Measurements from ENCODE around the gene ME1. TPM values are rescaled to one million over a fixed set of nuclear protein-coding genes. Genes with fewer than 3 reads are reported as not detected.

The ME1 gene
- total RNA-seq, 1 experiment from 2014 or later: 131 TPM

DNA sequence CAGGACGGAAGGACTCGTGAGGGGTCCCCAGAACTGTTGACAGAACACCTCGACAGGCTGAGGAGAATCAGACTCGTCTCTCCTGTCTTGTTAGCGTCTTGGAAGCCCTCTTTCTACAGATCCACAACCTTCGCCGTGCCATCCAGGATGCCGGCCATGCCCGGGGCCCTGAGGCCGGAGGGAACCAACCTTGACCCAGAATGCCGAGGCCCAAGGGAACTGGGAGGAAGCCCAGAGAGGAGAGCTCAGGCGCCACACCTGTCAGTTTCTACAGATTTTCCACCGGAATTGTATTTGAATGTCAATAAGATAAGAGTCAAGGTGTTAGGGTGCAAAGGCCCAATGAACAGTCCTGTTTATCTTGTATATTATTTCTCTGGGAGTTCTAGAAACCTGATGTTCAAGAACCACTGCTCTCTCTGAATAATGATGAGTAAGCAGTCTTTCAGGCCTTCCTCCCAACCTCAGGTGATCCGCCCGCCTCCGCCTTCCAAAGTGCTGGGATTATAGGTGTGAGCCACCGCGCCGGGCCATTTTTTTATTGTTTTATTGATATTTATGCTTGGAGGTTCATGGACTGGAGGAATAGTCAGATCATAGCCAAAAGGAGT lies 799 bp upstream of the ME1 start:
- Histone ChIP-seq H3K27me3 (replicated peaks; ENCODE audit: control insufficient read depth, insufficient read depth, low read length) (no peaks in the 10 kb centered on the region), H3K36me3 (ENCODE audit: control insufficient read depth, insufficient read depth, low read length) (no peaks in the 10 kb centered on the region), H3K9me3 (no peaks in the 10 kb centered on the region; the same call in 1 of the 2 replicates), H3K4me3 (ENCODE audit: low read depth, low read length) (peak overlapping the region; percentile 79), H3K4me1 (peaks cover 45% of the 10 kb centered on the region)
- Mint-ChIP-seq H3K9me3 (ENCODE audit: unreplicated experiment) (no peaks in the 10 kb centered on the region), H3K27ac (ENCODE audit: unreplicated experiment) (peak overlapping the region; percentile 99), H3K27me3 (ENCODE audit: insufficient read depth, unreplicated experiment) (no peaks in the 10 kb centered on the region), H3K4me1 (ENCODE audit: low read depth, unreplicated experiment) (peaks cover 19% of the 10 kb centered on the region), H3K4me3 (ENCODE audit: unreplicated experiment) (peak overlapping the region; percentile 100), H3K36me3 (ENCODE audit: insufficient read depth, unreplicated experiment) (peaks cover 49% of the 10 kb centered on the region)
- CTCF ChIA-PET: interaction anchor here (1.0 kb wide), 1 partner anchor 81 kb away, joined by 5 read pairs; the partner anchor contains the start of gene PRSS35
- intact Hi-C loops (cut with micrococcal nuclease; ENCODE audit: unreplicated experiment): loop anchor here (1.0 to 2.0 kb wide), 3 partner anchors 8 to 365 kb away; partner anchors contain the start of gene DOP1A
- BruUV-seq (replicated peaks): no TSS peak
- TF ChIP-seq, protein P1, sequence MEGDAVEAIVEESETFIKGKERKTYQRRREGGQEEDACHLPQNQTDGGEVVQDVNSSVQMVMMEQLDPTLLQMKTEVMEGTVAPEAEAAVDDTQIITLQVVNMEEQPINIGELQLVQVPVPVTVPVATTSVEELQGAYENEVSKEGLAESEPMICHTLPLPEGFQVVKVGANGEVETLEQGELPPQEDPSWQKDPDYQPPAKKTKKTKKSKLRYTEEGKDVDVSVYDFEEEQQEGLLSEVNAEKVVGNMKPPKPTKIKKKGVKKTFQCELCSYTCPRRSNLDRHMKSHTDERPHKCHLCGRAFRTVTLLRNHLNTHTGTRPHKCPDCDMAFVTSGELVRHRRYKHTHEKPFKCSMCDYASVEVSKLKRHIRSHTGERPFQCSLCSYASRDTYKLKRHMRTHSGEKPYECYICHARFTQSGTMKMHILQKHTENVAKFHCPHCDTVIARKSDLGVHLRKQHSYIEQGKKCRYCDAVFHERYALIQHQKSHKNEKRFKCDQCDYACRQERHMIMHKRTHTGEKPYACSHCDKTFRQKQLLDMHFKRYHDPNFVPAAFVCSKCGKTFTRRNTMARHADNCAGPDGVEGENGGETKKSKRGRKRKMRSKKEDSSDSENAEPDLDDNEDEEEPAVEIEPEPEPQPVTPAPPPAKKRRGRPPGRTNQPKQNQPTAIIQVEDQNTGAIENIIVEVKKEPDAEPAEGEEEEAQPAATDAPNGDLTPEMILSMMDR (IDR thresholded peaks at IDR 0.05; ENCODE audit: insufficient read depth in 1 of 2, low read depth in 1 of 2, low read length in 1 of 2, severe bottlenecking in 1 of 2, unreplicated experiment in 1 of 2): no peak
- POLR2A ChIA-PET: interaction anchor here (0.6 to 1.7 kb wide), 3 partner anchors 8 to 81 kb away, joined by 4 to 14 read pairs (median 7); partner anchors contain the start of gene PRSS35
- DNase-seq: peak; percentile 80 to 89

GRCh38 chr6:83429857-83430610 lies 817 bp downstream of the ME1 start:
- peaks cover 25% of the 10 kb centered on the region for H3K4me1 Mint-ChIP-seq (ENCODE audit: low read depth, unreplicated experiment)
- TSS peak; percentile 20 for BruUV-seq (replicated peaks)
- no peaks in the 10 kb centered on the region for H3K27me3 ChIP-seq (replicated peaks; ENCODE audit: control insufficient read depth, insufficient read depth, low read length)
- peaks cover 7% of the 10 kb centered on the region for H3K9me3 Mint-ChIP-seq (ENCODE audit: unreplicated experiment)
- peak; percentile 76 for DNase-seq
- H3K4me3 Mint-ChIP-seq (ENCODE audit: unreplicated experiment): peak overlapping the region; percentile 100
- ChIA-PET POLR2A (interaction anchor here (1.7 kb wide), 1 partner anchor 32 kb away, joined by 14 read pairs; no protein-coding TSS in a partner anchor), CTCF (no interaction called here)
- peaks cover 9% of the 10 kb centered on the region for H3K9me3 ChIP-seq
- peak overlapping the region; percentile 79 for H3K4me3 ChIP-seq (ENCODE audit: low read depth, low read length)
- peaks cover 65% of the 10 kb centered on the region for H3K36me3 Mint-ChIP-seq (ENCODE audit: insufficient read depth, unreplicated experiment)
- no peaks in the 10 kb centered on the region for H3K27me3 Mint-ChIP-seq (ENCODE audit: insufficient read depth, unreplicated experiment)
- no peaks in the 10 kb centered on the region; the same call in 1 of the 2 replicates for H3K36me3 ChIP-seq (ENCODE audit: control insufficient read depth, insufficient read depth, low read length)
- intact Hi-C loops (cut with micrococcal nuclease; ENCODE audit: unreplicated experiment): loop anchor here (1.0 to 2.0 kb wide), 2 partner anchors 82 to 363 kb away; partner anchors contain the start of genes DOP1A and PRSS35
- peaks cover 33% of the 10 kb centered on the region for H3K4me1 ChIP-seq
- peak overlapping the region; percentile 99 for H3K27ac Mint-ChIP-seq (ENCODE audit: unreplicated experiment)
- TF ChIP-seq, protein P1 (IDR thresholded peaks at IDR 0.05; ENCODE audit: insufficient read depth in 1 of 2, low read depth in 1 of 2, low read length in 1 of 2, severe bottlenecking in 1 of 2, unreplicated experiment in 1 of 2): no peak

GRCh38 chr6:83429269-83429668 lies 1.6 kb downstream of the ME1 start:
- Mint-ChIP-seq H3K36me3 (ENCODE audit: insufficient read depth, unreplicated experiment) (peaks cover 72% of the 10 kb centered on the region), H3K27me3 (ENCODE audit: insufficient read depth, unreplicated experiment) (no peaks in the 10 kb centered on the region), H3K4me3 (ENCODE audit: unreplicated experiment) (peak overlapping the region; percentile 100), H3K4me1 (ENCODE audit: low read depth, unreplicated experiment) (peaks cover 25% of the 10 kb centered on the region), H3K9me3 (ENCODE audit: unreplicated experiment) (peaks cover 10% of the 10 kb centered on the region), H3K27ac (ENCODE audit: unreplicated experiment) (peak overlapping the region; percentile 99)
- intact Hi-C loops (cut with micrococcal nuclease; ENCODE audit: unreplicated experiment): no loop called here
- Histone ChIP-seq H3K36me3 (ENCODE audit: control insufficient read depth, insufficient read depth, low read length) (no peaks in the 10 kb centered on the region; the same call in 1 of the 2 replicates), H3K4me3 (ENCODE audit: low read depth, low read length) (peak overlapping the region; percentile 79), H3K9me3 (peaks cover 17% of the 10 kb centered on the region), H3K4me1 (peaks cover 33% of the 10 kb centered on the region), H3K27me3 (replicated peaks; ENCODE audit: control insufficient read depth, insufficient read depth, low read length) (no peaks in the 10 kb centered on the region)
- DNase-seq: no peak
- TF ChIP-seq, protein P1 (IDR thresholded peaks at IDR 0.05; ENCODE audit: insufficient read depth in 1 of 2, low read depth in 1 of 2, low read length in 1 of 2, severe bottlenecking in 1 of 2, unreplicated experiment in 1 of 2): no peak
- CTCF ChIA-PET: no interaction called here
- POLR2A ChIA-PET: no interaction called here
- BruUV-seq (replicated peaks): no TSS peak
